Left renal pelvis (tissue), 4 donors: ENCODE measurements around the gene TEC. TPM values are rescaled to one million over a fixed set of nuclear protein-coding genes. Genes with fewer than 3 reads are reported as not detected.
"Not testable (repeated sequence)": the region's sequence is repeated elsewhere in the genome, so short reads cannot be mapped to it uniquely, and the experiment has no call there.

ENCODE experiments used
- DNase-seq, 4 donors: peaks; one replicate each; pipeline ENCODE4 v3.0.0-alpha.2; 2013; ENCODE audit warnings: low read depth in 4 of 4, low spot score in 3 of 4
- polyA plus RNA-seq, 4 donors: library from polyadenylated mRNA; unstranded; fragments of 120-200 nt; gene quantifications; one replicate each; pipeline ENCODE4 v1.2.1, GENCODE V29; 2013; ENCODE audit not compliant: insufficient read length in 4 of 4

Gene TEC
- polyA plus RNA-seq, 4 donors = 1.6 to 4.3 (median 3.4) TPM

GRCh38 chr4:48172651-48173050 is 97.0 kb downstream of the TEC start:
- no peak for DNase-seq

DNA sequence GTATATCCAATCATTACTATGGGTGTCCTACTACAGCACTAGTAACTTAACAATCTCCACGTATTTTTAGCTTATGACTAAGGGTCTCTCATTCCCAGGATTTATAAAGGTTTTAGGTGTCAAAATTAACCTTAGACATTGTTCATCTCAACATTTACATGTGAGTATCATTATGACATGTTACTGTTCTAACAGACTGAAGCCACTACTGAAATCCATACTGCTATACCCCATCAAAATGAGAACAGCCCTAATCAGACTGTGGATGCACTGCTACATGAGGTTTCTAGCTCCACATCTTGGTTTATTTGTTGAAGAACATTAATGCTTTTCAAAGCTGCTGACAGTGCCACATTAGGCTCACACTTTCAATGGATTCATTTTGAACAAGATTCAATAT is 100.0 kb downstream of the TEC start:
- DNase-seq = no peak

- DNase-seq = no peak
These were observed 101.9 kb downstream of the TEC start for GRCh38 chr4:48167538-48168263.

- not testable (repeated sequence) for DNase-seq
These were observed 105.1 kb downstream of the TEC start for GRCh38 chr4:48164561-48164960.

- no peak for DNase-seq
These were observed 105.9 kb downstream of the TEC start for GRCh38 chr4:48163746-48164145.

DNA sequence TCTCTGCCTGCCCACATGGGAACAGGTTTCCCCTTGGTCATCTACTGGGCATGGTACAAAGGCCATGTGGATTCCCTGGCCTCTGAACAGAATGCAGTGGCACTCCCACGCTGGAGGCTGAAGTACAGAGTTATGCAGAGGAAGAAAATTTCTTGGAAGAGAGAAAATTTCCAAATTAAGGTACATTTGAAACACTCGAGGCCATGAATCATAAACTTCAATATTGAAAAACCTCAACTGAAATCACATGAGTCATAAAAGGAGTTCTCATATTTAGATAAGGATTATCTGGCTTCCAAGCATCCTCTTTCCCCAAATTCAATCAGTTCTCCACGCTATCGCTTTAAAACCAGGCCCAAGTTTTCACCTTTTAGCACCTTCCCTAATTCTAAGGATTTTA is 107.5 kb downstream of the TEC start:
- DNase-seq = no peak

DNA sequence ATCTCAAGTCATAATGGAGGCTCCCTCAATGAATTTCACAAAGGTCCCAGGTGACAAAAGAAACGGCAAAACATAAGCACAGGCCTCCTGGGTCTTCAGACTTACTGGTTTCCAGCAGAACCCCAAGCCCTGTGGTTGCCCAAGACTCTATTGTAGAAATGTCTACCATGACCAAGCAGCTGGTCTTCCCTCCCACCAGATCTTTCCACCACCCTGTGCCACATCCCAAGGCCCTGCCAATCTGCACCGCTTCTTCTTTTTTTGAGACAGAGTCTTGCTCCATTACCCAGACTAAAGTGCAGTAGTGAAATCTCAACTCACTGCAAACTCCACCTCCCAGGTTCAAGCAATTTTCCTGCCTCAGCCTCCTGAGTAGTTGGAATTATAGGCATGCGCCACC is 112.4 kb downstream of the TEC start:
- DNase-seq = no peak

GRCh38 chr4:48156423-48156822 is 113.2 kb downstream of the TEC start:
- DNase-seq = no peak

GRCh38 chr4:48153791-48154550 is 115.7 kb downstream of the TEC start:
- no peak for DNase-seq

DNA sequence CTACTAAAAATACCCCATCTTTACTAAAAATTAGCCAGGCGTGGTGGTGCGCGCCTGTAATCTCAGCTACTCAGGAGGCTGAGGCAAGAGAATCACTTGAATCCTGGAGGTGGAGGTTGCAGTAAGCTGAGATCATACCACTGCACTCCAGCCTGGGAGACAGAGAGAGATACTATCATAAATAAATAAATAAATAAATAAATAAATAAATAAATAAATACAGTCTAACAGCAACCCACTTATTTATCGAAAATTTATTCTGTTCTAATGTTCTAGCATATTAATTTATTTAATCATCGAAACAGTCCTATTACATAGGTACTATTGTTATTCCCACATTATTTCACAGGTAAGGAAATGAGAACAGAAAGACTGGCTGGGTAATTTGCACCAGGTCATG is 117.4 kb downstream of the TEC start:
- no peak for DNase-seq

DNA sequence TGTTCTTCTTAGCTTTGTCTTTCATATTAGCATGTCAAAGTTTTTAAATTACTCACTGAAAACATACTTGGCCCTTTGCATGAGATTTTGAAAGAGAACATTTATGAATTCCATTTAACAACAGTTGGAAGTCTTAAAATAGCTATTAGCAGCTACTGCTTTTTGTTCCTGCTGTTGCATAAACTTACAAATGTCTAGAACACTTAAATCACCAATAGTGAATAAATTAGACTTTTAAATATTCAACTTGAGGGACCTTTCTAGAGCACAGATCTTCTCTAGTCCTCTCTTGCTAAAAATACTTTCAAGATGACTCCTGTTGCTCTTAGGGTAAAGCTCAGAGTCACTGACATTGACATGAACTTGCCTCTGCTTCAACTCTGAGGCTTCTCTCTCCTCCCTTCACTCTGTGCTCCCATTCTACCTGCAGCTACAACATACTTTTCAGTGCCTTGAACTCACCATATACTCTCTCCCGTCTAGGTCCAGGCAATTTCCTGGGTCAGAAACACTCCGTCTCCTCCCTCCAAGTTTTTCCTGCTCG is 119.7 kb downstream of the TEC start:
- no peak for DNase-seq

DNA sequence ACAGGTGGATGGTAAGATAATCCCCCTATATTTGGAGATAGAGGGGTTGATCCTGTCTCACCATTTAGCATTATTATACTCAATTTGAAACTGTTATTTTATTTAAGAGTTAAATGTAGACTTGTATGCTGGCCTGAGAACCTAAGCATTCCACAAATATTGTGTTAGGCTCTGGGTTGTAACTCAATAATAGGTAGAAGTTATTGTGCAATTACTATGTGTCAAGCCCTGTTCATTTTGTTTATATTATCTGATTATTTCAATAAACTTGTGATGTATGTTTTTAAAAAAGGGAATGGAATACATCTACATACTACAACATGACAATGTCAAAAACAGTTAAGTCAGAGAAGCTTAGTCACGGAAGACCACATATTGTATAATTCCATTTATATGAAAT is 122.0 kb downstream of the TEC start:
- no peak for DNase-seq

DNA sequence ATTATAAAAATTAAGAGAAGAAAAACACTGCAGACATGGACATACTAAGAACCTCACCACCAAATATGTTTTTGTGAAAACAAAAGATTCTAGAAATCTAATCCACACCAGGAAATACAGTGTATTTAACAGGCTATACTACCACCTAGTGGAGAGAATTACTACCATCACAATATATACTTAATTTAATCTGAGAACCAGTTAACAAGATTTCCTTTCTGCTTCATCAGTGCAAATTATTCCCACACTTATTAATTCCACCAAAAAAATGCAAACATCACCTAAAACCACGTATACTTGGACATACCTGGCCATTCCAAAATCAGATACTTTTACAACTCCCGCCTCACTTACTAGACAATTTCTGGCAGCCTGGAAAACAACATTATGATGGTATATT is 128.6 kb downstream of the TEC start:
- DNase-seq = peak in 1 of 4 donors; percentile 6

DNA sequence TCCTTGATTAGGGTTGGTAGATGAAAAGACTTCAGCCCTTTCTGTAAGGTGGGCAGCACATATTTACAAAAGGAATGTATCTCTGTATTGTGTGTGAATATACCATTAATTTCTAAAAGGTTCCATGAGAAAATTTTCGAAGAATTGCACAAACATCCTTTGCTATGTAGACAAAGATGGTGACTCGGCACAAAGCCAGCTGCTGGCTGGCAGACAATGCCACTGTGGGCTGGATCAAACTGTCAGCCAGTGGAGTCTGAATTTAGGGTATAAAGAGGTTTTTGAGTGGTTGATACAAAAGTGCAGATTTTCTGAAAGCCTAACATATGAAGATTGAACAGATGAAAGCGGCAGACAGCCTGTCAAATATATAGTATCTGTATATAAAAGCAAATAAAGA is 129.9 kb downstream of the TEC start:
- no peak for DNase-seq

DNA sequence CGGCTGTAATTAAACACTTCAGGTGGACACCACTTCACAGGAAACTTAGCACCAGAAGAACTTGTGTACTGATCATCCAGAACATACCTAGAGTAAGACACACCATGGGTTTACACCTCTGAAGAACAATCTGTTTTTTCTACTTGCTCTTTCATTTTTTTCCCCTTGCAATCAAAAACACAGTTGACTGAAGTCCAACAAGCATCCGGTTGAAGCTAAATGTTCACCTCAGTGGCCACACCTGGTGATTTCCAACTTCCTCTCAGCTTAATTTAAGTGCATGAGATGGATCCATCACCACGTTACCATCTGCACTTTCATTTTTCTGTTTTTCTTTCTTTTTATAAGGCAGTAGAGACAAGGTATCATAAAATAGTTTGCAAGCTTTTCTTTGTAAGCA is 130.7 kb downstream of the TEC start:
- DNase-seq = no peak

DNA sequence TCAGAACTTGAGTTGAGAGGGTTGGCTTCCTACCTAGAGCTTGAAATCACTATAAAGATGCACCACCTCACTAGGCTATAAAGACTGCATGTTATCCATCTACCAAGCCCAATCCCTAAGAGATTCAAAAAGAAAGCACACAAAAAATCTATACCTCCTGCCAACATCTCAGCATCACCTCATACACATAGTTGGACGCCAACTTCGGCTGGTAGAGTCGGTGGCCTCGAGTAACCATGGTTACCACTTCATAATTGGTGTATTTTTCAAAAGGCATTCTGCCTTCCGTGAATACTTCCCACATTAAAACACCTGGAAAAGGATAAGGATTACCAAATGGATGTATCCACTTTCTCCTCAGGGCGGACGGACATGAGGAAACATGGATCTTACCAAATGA is 131.1 kb downstream of the TEC start:
- no peak for DNase-seq

- DNase-seq = no peak
These were observed 131.8 kb downstream of the TEC start for GRCh38 chr4:48137846-48138245.

GRCh38 chr4:48134081-48134480 is 135.6 kb downstream of the TEC start, which contains the start of gene TXK:
Gene TXK, minus strand, starts transcription at chr4:48134250. Its CDS starts 80 bp downstream, at chr4:48134170.
- no peak for DNase-seq

- no peak for DNase-seq
These were observed 136.0 kb downstream of the TEC start for GRCh38 chr4:48133669-48134068.

DNA sequence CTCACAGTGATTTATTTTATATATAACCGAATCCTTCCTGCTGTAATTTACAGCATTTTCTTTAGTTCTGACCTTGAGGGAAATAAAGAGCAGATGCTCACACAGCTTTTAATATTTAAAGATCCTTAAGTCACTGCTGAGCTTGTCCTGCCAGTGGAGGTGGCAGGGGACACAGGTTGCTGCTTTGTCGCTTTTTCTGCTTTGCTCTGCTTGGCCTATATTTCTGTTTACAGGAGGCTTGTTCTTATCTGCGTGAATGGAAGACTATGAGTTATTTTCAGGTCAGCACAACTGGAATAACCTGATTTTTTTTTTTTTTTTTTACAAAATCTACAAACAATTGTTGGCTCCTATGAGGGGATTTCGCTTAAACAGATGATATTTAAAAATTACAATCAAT is 137.9 kb downstream of the TEC start:
- no peak for DNase-seq

DNA sequence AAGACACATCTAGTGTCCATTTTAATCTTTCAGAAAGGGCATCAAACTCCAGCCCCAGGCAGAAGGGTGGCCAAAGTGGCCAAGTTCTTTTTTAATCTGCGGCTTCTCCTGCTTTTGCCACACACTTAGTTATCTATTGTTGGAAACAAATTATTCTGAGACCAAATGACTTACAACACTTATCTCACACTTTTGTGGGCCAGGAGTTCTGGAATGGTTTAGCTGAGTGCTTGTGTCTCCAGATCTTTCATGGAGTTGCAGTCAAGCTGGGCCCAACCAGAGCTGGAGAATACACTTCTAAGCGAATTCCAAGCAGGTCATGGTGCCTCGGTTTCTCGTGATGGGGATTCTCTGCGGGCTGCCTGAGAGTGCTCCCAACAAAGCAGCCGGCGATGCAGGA is 139.5 kb downstream of the TEC start:
- DNase-seq = no peak
